Upper lobe of left lung (tissue), 4 donors: Measurements from ENCODE around the gene ZNF365.

Experiments
- POLR2A ChIP-seq, 4 donors: fragments of 450-650 bp; IDR thresholded peaks; one replicate each; pipeline ENCODE4 v1.5.1; 2016 to 2017; ENCODE audit warnings: antibody characterized with exemption in 4 of 4, mild to moderate bottlenecking in 2 of 4
- POLR2AphosphoS5 ChIP-seq, 2 donors: sonication (generic); formaldehyde crosslinking; IDR thresholded peaks; one replicate each; pipeline ENCODE4 v1.5.1; 2017; ENCODE audit warnings: antibody characterized with exemption in 2 of 2
- TF ChIP-seq, protein P1 (sequence below), 6 experiments: fragments of 450-650 bp in 4 of 6; fragments of 200-600 bp in 2 of 6; sonication (generic) in 2 of 6; IDR thresholded peaks; one replicate each; pipeline ENCODE4 v1.5.1; 2016 to 2019; ENCODE audit warnings: antibody characterized with exemption in 6 of 6

GRCh38 chr10:62393237-62393636 lies 19.1 kb downstream of the ZNF365 start:
- TF ChIP-seq, protein P1, sequence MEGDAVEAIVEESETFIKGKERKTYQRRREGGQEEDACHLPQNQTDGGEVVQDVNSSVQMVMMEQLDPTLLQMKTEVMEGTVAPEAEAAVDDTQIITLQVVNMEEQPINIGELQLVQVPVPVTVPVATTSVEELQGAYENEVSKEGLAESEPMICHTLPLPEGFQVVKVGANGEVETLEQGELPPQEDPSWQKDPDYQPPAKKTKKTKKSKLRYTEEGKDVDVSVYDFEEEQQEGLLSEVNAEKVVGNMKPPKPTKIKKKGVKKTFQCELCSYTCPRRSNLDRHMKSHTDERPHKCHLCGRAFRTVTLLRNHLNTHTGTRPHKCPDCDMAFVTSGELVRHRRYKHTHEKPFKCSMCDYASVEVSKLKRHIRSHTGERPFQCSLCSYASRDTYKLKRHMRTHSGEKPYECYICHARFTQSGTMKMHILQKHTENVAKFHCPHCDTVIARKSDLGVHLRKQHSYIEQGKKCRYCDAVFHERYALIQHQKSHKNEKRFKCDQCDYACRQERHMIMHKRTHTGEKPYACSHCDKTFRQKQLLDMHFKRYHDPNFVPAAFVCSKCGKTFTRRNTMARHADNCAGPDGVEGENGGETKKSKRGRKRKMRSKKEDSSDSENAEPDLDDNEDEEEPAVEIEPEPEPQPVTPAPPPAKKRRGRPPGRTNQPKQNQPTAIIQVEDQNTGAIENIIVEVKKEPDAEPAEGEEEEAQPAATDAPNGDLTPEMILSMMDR (IDR thresholded peaks at IDR 0.05): no peak
- TF ChIP-seq POLR2AphosphoS5 (IDR thresholded peaks at IDR 0.05) (no peak), POLR2A (IDR thresholded peaks at IDR 0.05) (no peak)
